ENCODE results near the gene GNAQ. TPM values are rescaled to one million over a fixed set of nuclear protein-coding genes. Genes with fewer than 3 reads are reported as not detected.

The GNAQ gene
- polyA plus RNA-seq, 1 of the 3 experiments (the other 2 are of a cell fraction): 20.9 TPM

DNA sequence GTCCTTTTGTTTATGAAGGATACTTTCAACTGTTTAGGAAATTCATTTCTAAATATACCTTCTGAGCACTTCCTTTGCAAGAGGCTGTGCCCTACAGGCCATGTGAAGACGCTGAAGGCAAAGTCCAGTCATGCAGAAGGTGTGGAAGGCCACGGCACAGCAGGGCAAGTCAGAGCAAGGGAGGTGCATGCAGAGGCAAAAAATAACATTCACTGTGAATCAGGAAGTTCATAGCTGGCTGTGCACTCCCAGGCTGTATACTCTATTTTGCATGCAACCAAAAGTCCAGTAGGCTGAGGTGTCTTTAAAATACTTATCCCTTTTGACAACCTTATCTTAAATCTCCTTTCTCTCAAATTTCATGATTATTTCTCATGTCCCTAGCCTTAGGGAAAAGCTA is 50.3 kb downstream of the GNAQ start:
- H3F3A ChIP-seq (replicated peaks; ENCODE audit: insufficient read depth): peaks cover 16% of the 10 kb centered on the region
- H3K9me3 ChIP-seq: no peaks in the 10 kb centered on the region
- H3K36me3 ChIP-seq (replicated peaks in 1 of 2; ENCODE audit: control insufficient read depth in 1 of 2, insufficient read depth in 2 of 2, low read length in 1 of 2): peaks cover 0 to 5% of the 10 kb centered on the region in 2 experiments
- no peak for DNase-seq
- peaks cover 97% of the 10 kb centered on the region for H3K79me2 ChIP-seq (ENCODE audit: insufficient read depth)
- 63% methylated on average over 2 of the region's 2 CpGs for WGBS (ENCODE audit: low lambda C conversion rate)
- H3K4me1 ChIP-seq (ENCODE audit: control insufficient read depth in 1 of 2, insufficient read depth in 2 of 2, low read depth in 1 of 2, low read length in 1 of 2): peaks cover 11 to 41% of the 10 kb centered on the region in 2 experiments; a peak in 3 of 4 replicates
- ChIA-PET POLR2A (no interaction called here), CTCF (interaction anchor here (0.8 to 1.6 kb wide), 3 partner anchors 17 to 548 kb away, joined by 3 to 6 read pairs (median 5); no protein-coding TSS in a partner anchor)
- peak overlapping the region; percentile 64 for H3K4me2 ChIP-seq
- peak overlapping the region; percentile 28 to 57 for H3K27ac ChIP-seq (ENCODE audit: low read depth in 2 of 2, low read length in 1 of 2)
- H3K9me2 ChIP-seq: no peaks in the 10 kb centered on the region
- TF ChIP-seq TAF1 (IDR thresholded peaks at IDR 0.05; ENCODE audit: borderline replicate concordance, low read depth, low read length): no peak
- TF ChIP-seq FOXJ3 (CRISPR knock-in tag; IDR thresholded peaks at IDR 0.05): no peak
- TF ChIP-seq, protein P1, sequence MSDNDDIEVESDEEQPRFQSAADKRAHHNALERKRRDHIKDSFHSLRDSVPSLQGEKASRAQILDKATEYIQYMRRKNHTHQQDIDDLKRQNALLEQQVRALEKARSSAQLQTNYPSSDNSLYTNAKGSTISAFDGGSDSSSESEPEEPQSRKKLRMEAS (IDR thresholded peaks at IDR 0.05; ENCODE audit: low read depth): 0 out of 2 replicates have a peak, but pooled peaks have one; percentile 30
- H3K27me3 ChIP-seq (ENCODE audit: insufficient read depth): no peaks in the 10 kb centered on the region
- H2AFZ ChIP-seq (ENCODE audit: low read depth): no peak overlapping the region
- peaks cover 35% of the 10 kb centered on the region for H4K20me1 ChIP-seq (ENCODE audit: insufficient read depth)
- H3K4me3 ChIP-seq (ENCODE audit: low read depth in 2 of 2, low read length in 1 of 2): no peak overlapping the region
- no peak overlapping the region for H3K9ac ChIP-seq

DNA sequence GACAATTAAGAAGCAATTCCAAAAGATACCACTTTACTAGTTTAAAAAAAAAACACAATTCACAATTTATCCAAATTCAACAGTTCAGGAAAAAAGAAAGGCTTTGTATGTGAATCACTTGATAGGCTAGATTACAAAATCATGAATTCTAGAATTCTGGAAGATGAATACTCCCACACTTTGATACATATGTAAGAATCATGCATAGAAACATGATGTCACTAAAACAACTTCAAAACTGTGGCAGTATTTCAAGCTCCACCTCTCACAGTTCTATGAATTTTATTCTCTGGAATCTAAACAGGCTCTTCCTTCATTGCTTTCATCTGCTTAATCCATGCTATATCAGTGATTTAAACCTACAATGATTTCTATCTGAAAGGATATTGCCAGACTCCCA is 51.0 kb downstream of the GNAQ start:
- peaks cover 97% of the 10 kb centered on the region for H3K79me2 ChIP-seq (ENCODE audit: insufficient read depth)
- CTCF ChIA-PET: interaction anchor here (0.8 to 1.6 kb wide), 2 partner anchors 17 to 547 kb away, joined by 3 to 6 read pairs; no protein-coding TSS in a partner anchor

More for the DNA sequence above, 51.0 kb downstream of the GNAQ start:
- TF ChIP-seq, protein P2, sequence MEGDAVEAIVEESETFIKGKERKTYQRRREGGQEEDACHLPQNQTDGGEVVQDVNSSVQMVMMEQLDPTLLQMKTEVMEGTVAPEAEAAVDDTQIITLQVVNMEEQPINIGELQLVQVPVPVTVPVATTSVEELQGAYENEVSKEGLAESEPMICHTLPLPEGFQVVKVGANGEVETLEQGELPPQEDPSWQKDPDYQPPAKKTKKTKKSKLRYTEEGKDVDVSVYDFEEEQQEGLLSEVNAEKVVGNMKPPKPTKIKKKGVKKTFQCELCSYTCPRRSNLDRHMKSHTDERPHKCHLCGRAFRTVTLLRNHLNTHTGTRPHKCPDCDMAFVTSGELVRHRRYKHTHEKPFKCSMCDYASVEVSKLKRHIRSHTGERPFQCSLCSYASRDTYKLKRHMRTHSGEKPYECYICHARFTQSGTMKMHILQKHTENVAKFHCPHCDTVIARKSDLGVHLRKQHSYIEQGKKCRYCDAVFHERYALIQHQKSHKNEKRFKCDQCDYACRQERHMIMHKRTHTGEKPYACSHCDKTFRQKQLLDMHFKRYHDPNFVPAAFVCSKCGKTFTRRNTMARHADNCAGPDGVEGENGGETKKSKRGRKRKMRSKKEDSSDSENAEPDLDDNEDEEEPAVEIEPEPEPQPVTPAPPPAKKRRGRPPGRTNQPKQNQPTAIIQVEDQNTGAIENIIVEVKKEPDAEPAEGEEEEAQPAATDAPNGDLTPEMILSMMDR (IDR thresholded peaks at IDR 0.05): no peak
- TF ChIP-seq MEF2A (IDR thresholded peaks at IDR 0.05; ENCODE audit: borderline replicate concordance, low read depth) (no peak), POLR2AphosphoS5 (IDR thresholded peaks at IDR 0.05; ENCODE audit: low read depth, low read length) (no peak), SMC3 (IDR thresholded peaks at IDR 0.05; ENCODE audit: low read depth, low read length) (no peak), CHD2 (IDR thresholded peaks at IDR 0.05; ENCODE audit: low read length, partially characterized antibody) (no peak), RCOR1 (IDR thresholded peaks at IDR 0.05; ENCODE audit: low read length) (no peak), FOXM1 (IDR thresholded peaks at IDR 0.05; ENCODE audit: low read depth) (no peak), RAD21 (IDR thresholded peaks at IDR 0.05; ENCODE audit: low read length) (no peak), YY1 (IDR thresholded peaks at IDR 0.05; ENCODE audit: low read depth) (no peak), TCF12 (IDR thresholded peaks at IDR 0.05) (no peak), FOSL2 (IDR thresholded peaks at IDR 0.05; ENCODE audit: borderline replicate concordance, low read depth) (no peak), TEAD4 (IDR thresholded peaks at IDR 0.05; ENCODE audit: borderline replicate concordance, insufficient read depth) (no peak)
- TF ChIP-seq, protein P1 (IDR thresholded peaks at IDR 0.05; ENCODE audit: low read depth): no peak
- no peaks in the 10 kb centered on the region for H3K27me3 ChIP-seq (ENCODE audit: insufficient read depth)
- H3K9ac ChIP-seq: no peak overlapping the region
- H3F3A ChIP-seq (replicated peaks; ENCODE audit: insufficient read depth): peaks cover 16% of the 10 kb centered on the region
- peaks cover 39% of the 10 kb centered on the region for H4K20me1 ChIP-seq (ENCODE audit: insufficient read depth)
- DNase-seq: no peak
- peak overlapping the region; percentile 64 for H3K4me2 ChIP-seq
- POLR2A ChIA-PET: no interaction called here
- H3K4me1 ChIP-seq (ENCODE audit: control insufficient read depth in 1 of 2, insufficient read depth in 2 of 2, low read depth in 1 of 2, low read length in 1 of 2): peaks cover 10 to 41% of the 10 kb centered on the region in 2 experiments; a peak in 3 of 4 replicates
- no peaks in the 10 kb centered on the region for H3K9me2 ChIP-seq
- H3K9me3 ChIP-seq: no peaks in the 10 kb centered on the region
- H3K4me3 ChIP-seq (ENCODE audit: low read depth in 2 of 2, low read length in 1 of 2): no peak overlapping the region
- no peak overlapping the region for H2AFZ ChIP-seq (ENCODE audit: low read depth)
- H3K27ac ChIP-seq (ENCODE audit: low read depth in 2 of 2, low read length in 1 of 2): peak overlapping the region in 1 of 2 experiments; percentile 57; a peak in 2 of 4 replicates
- peaks cover 0 to 5% of the 10 kb centered on the region in 2 experiments for H3K36me3 ChIP-seq (replicated peaks in 1 of 2; ENCODE audit: control insufficient read depth in 1 of 2, insufficient read depth in 2 of 2, low read length in 1 of 2)

All from SK-N-SH (cell line).